NCI-H748 (cell line): Measurements from ENCODE around the gene FKRP.
A peak's percentile ranks its signal among the peaks of the same experiment; 100 is the strongest.

Source experiments
- DNase-seq: peaks from one replicate; lab custom pipeline; 2025; ENCODE audit not compliant: unreplicated experiment; lab: John Stamatoyannopoulos, UW

Gene FKRP

GRCh38 chr19:46719629-46720502 lies 26.0 kb upstream of the FKRP start:
- no peak for DNase-seq

- DNase-seq: no peak
These were observed 25.2 kb upstream of the FKRP start for GRCh38 chr19:46720503-46721239.

- no peak for DNase-seq
These were observed 24.4 kb upstream of the FKRP start for GRCh38 chr19:46721269-46722003.

GRCh38 chr19:46722004-46722380 lies 23.9 kb upstream of the FKRP start:
- DNase-seq: no peak

- DNase-seq: no peak
These were observed 23.3 kb upstream of the FKRP start for GRCh38 chr19:46722421-46723022.

GRCh38 chr19:46723023-46723461 lies 22.8 kb upstream of the FKRP start:
- no peak for DNase-seq

GRCh38 chr19:46723471-46723870 lies 22.4 kb upstream of the FKRP start:
- no peak for DNase-seq

GRCh38 chr19:46724468-46724867 lies 21.4 kb upstream of the FKRP start:
- no peak for DNase-seq

- DNase-seq: no peak
These were observed 20.6 kb upstream of the FKRP start for GRCh38 chr19:46725036-46725820.

GRCh38 chr19:46725859-46726393 lies 19.9 kb upstream of the FKRP start:
- DNase-seq: no peak

GRCh38 chr19:46726551-46726950 lies 19.3 kb upstream of the FKRP start:
- DNase-seq: no peak

GRCh38 chr19:46726971-46727501 lies 18.8 kb upstream of the FKRP start:
- no peak for DNase-seq

GRCh38 chr19:46727757-46728156 lies 18.1 kb upstream of the FKRP start:
- no peak for DNase-seq

- DNase-seq: no peak
These were observed 17.6 kb upstream of the FKRP start for GRCh38 chr19:46728208-46728607.

GRCh38 chr19:46728693-46729339 lies 17.0 kb upstream of the FKRP start:
- peak; percentile 59 for DNase-seq

- no peak for DNase-seq
These were observed 16.2 kb upstream of the FKRP start for GRCh38 chr19:46729696-46730095.

- DNase-seq: no peak
These were observed 15.7 kb upstream of the FKRP start for GRCh38 chr19:46730187-46730586.

- DNase-seq: no peak
These were observed 15.3 kb upstream of the FKRP start for GRCh38 chr19:46730595-46730994.

- no peak for DNase-seq
These were observed 14.8 kb upstream of the FKRP start for GRCh38 chr19:46731007-46731501.
